ENCODE data around the gene ID4.

- TF ChIP-seq, protein P1, sequence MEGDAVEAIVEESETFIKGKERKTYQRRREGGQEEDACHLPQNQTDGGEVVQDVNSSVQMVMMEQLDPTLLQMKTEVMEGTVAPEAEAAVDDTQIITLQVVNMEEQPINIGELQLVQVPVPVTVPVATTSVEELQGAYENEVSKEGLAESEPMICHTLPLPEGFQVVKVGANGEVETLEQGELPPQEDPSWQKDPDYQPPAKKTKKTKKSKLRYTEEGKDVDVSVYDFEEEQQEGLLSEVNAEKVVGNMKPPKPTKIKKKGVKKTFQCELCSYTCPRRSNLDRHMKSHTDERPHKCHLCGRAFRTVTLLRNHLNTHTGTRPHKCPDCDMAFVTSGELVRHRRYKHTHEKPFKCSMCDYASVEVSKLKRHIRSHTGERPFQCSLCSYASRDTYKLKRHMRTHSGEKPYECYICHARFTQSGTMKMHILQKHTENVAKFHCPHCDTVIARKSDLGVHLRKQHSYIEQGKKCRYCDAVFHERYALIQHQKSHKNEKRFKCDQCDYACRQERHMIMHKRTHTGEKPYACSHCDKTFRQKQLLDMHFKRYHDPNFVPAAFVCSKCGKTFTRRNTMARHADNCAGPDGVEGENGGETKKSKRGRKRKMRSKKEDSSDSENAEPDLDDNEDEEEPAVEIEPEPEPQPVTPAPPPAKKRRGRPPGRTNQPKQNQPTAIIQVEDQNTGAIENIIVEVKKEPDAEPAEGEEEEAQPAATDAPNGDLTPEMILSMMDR (conservative IDR thresholded peaks at IDR 0.05; ENCODE audit: low read depth, low read length) = 0 out of 2 replicates have a peak, but pooled peaks have one; percentile 3
- TF ChIP-seq POLR2A (IDR thresholded peaks at IDR 0.05; ENCODE audit: low read depth, low read length) = peak; percentile 96
- peak; percentile 19 for TF ChIP-seq RAD21 (IDR thresholded peaks at IDR 0.05; ENCODE audit: low read length)
- peak; percentile 47 for TF ChIP-seq NFE2L2 (IDR thresholded peaks at IDR 0.05; ENCODE audit: low read depth, low read length)
- TF ChIP-seq FOS (IDR thresholded peaks at IDR 0.05; ENCODE audit: low read depth, low read length) = peak; percentile 92
- TF ChIP-seq, protein P2, sequence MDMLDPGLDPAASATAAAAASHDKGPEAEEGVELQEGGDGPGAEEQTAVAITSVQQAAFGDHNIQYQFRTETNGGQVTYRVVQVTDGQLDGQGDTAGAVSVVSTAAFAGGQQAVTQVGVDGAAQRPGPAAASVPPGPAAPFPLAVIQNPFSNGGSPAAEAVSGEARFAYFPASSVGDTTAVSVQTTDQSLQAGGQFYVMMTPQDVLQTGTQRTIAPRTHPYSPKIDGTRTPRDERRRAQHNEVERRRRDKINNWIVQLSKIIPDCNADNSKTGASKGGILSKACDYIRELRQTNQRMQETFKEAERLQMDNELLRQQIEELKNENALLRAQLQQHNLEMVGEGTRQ (IDR thresholded peaks at IDR 0.05; ENCODE audit: low read depth, low read length) = peak; percentile 31; the same call in 1 of the 2 replicates
- TF ChIP-seq RCOR1 (IDR thresholded peaks at IDR 0.05; ENCODE audit: insufficient replicate concordance, low read length) = peak; percentile 33
- no peak for TF ChIP-seq MAFK (IDR thresholded peaks at IDR 0.05; ENCODE audit: low read depth, low read length)
- no peak for TF ChIP-seq CEBPB (IDR thresholded peaks at IDR 0.05; ENCODE audit: low read depth, low read length)
- no peak for TF ChIP-seq CHD1 (IDR thresholded peaks at IDR 0.05; ENCODE audit: low read depth, low read length)
- TF ChIP-seq ELK1 (IDR thresholded peaks at IDR 0.05; ENCODE audit: borderline replicate concordance, low read depth, low read length) = no peak
- peak; percentile 21 for TF ChIP-seq BHLHE40 (IDR thresholded peaks at IDR 0.05; ENCODE audit: low read depth, low read length)
- TF ChIP-seq RFX5 (IDR thresholded peaks at IDR 0.05; ENCODE audit: low read depth, low read length) = no peak
- peak; percentile 87 for TF ChIP-seq MXI1 (IDR thresholded peaks at IDR 0.05; ENCODE audit: borderline replicate concordance, low read depth, low read length)
Measured at GRCh38 chr6:19804205-19805128, 32.7 kb upstream of the ID4 start.
